NCI-H526 treated with DMSO at 0.1 percent for 48 hours (cell line): Measurements from ENCODE around the gene CDC42EP1.
"Not testable (repeated sequence)": the region's sequence is repeated elsewhere in the genome, so short reads cannot be mapped to it uniquely, and the experiment has no call there.

Source experiments
- DNase-seq: peaks from one replicate; lab custom pipeline; 2025; lab: John Stamatoyannopoulos, UW

CDC42EP1 gene, protein sequence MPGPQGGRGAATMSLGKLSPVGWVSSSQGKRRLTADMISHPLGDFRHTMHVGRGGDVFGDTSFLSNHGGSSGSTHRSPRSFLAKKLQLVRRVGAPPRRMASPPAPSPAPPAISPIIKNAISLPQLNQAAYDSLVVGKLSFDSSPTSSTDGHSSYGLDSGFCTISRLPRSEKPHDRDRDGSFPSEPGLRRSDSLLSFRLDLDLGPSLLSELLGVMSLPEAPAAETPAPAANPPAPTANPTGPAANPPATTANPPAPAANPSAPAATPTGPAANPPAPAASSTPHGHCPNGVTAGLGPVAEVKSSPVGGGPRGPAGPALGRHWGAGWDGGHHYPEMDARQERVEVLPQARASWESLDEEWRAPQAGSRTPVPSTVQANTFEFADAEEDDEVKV

GRCh38 chr22:37559901-37560607 is at the start of gene CDC42EP1:
Gene CDC42EP1, plus strand, starts transcription at chr22:37560480. Its CDS starts 5,870 bp downstream, at chr22:37566350.
- no peak for DNase-seq

DNA sequence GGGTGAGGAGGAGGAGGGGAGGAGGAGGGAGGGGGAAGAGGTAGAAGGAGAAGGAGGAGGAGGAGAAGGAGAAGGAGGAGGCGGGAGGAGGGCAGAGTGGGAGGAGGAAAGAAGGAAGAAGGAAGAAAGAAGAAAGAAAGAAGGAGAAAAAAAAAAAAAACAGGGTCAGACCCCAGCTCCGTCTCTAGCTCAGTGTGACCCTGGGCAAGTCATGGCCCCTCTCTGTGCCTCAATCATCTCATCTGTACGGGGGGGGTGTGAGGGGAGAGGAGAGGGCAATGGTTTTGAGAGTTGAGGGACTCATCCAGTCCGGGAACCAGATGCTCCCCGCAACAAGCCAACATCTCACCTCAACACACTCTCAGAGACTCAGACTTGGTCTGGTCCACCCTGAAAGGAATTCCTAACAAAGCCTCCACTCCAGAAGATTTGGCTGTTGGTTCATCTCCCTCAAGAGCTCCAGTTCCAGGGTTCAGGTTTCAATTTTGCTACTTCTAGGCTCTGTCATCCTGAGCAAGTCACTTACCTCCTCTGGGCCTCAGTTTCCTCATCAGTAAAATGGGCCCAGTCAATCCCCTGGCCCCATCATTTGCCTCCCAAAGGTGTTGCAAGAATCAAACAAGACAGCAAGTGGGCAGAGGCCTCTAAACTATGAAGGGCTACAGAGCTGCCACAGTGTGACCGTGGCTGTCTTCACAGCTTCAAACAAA is 48.7 kb upstream of the CDC42EP1 start:
- no peak for DNase-seq

DNA sequence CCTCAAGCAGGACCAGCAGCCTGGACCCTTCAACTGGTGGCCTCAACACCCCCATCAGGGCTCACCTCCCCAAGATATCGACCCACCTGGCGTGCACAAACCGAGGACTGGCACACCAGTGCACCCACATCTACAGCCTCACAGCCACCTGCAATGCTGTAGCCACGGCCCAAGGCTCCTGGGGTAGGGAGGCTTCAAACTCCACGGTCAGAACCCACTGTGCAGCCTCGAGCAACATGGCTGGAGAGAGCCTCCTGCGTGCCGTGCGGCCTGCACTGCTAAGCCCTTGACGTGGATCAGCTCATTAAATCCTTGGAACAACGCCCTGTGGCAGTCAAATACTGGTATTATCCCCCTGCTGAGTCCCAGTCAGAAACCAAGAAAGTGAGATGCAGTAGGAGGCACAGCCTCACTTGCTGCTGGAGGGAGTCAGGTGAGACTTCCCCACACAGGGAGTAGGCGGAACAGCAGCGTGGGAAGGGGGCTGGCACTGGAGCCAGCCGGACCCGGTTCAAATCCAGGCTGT is 45.7 kb upstream of the CDC42EP1 start:
- DNase-seq = no peak

GRCh38 chr22:37515901-37516300 is 44.4 kb upstream of the CDC42EP1 start:
- no peak for DNase-seq

DNA sequence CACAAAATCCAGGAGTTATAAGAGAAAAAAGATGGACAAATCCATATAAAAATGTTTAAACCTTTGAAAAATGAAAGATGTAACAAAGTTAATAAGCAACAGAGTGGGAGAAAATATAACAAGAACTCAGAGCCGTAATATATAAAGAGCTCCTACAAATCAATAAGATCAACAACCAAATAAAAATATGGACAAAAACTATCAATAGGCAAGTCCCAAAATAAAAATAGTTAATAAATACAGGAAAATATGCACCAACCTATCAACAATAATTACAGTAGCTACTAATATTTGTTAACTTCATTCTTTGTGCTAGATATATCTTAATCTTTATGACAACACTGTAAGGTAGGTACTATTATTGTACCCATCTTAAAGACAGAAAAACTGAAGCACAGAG is 43.8 kb upstream of the CDC42EP1 start:
- DNase-seq = no peak

DNA sequence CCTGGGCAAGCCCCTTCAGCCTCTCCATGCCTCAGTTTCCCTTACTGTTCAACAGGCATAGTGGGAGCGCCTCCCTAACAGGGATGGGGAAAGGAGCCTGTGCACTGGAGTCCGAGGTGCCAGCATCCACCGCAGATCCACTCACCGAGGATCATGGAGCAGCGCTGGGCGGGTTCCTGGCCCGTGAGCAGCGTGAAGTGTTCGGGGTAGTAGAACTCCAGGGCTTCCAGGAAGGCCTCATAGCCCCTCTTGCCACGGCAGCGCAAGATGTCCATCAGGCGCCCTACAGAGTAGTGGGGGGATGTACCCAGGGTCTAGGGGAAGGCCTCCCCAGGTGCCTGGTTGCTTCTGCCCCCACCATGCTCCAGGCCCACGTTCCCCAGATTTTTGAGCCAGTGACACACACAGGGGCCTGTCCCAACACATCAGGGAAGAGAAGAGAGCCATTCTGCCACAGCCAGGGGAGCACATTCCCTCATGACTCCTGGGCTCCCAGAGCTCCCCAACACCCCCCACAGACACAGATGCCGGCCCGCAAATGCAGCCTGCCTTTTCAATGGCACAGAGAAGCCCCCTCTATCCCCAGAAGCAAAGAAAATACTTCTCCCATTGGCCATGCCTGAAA is 42.3 kb upstream of the CDC42EP1 start:
- DNase-seq = no peak

DNA sequence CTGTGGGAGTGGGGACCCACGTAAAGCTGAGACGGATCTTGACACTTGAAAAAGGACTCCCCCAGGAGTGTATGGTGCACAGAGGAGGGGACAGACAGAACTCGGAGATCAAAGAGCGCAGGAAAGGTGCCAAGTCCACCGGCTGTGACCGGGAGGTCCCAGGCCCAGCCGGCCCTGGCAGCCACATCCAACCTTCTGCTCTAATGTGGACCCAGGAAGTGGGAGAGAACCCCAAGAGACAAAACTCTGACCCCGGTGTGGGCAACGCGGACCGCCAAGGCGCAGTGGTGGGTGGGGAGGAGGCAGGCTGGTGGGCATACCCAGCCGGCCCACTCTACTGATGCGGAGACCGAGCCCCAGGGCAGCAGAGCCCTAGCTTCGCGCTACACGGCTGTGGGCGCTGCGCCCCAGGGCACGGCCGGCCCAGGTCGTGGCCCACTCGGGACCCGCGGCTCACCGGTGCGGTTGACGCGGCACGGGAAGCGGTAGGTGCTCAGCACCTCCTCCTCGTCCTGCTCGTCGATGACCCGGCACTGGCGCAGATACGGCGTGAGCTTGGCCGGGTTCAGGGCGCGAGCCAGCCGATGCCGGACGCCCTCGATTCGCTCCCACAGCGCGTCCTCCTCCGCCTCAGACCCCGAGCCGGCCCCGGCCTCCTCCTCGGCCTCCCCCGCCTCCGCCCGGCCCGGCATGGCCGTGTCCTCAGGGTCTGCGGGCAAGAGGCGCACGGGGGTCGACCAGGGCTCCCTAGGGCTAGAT is 41.6 kb upstream of the CDC42EP1 start:
- no peak for DNase-seq

- DNase-seq = no peak
Measured at GRCh38 chr22:37519268-37520195, 40.7 kb upstream of the CDC42EP1 start, which contains the start of gene CARD10. Gene CARD10, minus strand, starts transcription at chr22:37519415. Its CDS starts 215 bp downstream, at chr22:37519200.

- no peak for DNase-seq
Measured at GRCh38 chr22:37520776-37521191, 39.5 kb upstream of the CDC42EP1 start.

DNA sequence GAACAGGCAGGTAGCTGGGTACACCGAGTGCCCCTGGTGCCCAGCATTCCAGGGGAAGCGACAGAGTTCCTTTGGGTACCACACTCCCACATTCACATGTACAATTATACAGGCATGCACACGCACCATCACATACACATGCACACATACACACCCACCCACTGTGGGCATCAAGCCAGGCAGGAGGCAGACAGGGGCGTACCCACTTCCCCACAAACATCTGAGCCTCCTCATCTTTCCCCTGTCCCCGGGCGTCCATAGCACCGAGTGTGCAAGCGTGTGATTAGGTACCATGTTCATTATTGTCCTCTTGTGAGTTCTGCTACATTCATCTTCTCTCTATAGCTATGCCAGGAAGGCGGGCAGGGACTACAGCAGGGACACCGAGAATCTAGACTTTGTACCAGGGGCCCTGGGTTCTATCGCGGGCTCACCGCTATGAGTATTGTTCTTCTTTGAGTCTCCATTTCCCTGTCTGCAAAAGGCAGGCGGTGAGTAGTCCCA is 39.0 kb upstream of the CDC42EP1 start:
- DNase-seq = no peak

GRCh38 chr22:37522482-37522881 is 37.8 kb upstream of the CDC42EP1 start:
- no peak for DNase-seq

GRCh38 chr22:37525073-37525745 is 35.1 kb upstream of the CDC42EP1 start:
- DNase-seq = no peak

DNA sequence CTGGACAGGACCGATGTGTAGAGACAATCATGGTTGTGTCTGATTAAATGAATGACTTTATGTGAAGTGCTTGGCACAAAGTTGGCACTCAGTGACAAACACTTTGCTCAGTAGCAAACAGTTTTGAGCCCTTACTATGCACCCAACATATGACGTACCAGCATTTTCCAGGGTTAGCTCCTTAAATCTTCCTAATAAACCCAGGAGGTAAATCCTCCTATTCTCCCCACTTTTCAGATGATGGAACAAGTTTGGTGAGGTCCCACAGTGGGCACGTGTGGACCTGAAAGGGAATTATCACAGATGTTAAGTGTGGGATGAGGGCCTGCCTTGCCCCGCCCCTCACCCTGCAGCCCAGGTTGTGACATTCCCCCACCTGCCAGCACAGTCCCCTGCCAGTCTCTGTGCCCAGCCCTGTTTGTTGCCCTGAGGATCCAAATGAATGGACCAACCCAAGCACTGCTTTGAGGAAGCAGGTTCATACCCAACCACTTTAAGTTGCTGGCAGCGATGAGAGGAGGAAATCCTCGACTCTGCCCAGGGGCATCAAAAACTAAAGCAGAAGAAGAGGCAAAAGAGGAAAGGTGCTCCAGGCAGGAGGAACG is 34.4 kb upstream of the CDC42EP1 start:
- DNase-seq = no peak

GRCh38 chr22:37526376-37526775 is 33.9 kb upstream of the CDC42EP1 start:
- DNase-seq = no peak

DNA sequence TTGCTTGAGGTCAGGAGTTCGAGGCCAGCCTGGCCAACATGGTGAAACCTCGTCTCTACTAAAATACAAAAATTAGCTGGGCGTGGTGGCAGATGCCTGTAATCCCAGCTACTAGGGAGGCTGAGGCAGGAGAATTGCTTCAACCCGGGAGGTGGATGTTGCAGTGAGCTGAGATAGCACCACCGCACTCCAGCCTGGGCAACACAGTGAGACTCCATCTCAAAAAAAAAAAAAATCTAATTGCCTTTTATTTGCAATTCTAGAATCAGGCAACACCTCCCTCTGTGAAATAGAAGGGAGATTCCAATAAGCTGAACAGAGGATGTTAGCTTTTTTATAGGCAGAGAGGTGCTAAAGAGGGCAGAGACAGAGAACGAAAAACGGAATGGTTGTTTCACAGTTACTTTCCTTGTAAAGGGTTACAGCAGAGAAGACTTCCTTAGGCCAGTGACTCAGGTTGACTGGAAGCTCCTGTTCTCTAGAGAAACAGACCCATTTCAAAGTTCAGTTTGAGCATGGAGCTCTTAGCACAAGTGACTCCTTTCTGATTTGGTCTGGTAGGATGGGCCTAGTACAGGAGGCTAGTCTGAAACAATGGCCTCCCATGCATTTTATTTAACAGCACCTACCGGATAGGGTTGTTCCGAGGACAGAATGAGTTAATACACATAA is 33.1 kb upstream of the CDC42EP1 start:
- not testable (repeated sequence) for DNase-seq

DNA sequence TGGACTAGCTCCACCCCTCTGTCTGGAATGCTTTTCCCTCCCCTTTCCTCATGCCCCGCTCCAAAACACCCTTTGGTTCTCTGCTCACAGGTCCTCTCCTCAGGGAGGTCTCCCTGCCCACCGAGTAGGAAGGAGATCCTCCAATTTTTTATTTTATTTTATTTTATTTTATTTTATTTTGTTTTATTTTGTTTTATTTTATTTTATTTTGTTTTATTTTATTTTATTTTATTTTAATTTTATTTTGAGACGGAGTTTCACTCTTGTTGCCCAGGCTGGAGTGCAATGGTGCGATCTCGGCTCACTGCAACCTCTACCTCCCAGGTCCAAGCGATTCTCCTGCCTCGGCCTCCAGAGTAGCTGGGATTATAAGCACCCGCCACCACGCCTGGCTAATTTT is 32.3 kb upstream of the CDC42EP1 start:
- DNase-seq = not testable (repeated sequence)

DNA sequence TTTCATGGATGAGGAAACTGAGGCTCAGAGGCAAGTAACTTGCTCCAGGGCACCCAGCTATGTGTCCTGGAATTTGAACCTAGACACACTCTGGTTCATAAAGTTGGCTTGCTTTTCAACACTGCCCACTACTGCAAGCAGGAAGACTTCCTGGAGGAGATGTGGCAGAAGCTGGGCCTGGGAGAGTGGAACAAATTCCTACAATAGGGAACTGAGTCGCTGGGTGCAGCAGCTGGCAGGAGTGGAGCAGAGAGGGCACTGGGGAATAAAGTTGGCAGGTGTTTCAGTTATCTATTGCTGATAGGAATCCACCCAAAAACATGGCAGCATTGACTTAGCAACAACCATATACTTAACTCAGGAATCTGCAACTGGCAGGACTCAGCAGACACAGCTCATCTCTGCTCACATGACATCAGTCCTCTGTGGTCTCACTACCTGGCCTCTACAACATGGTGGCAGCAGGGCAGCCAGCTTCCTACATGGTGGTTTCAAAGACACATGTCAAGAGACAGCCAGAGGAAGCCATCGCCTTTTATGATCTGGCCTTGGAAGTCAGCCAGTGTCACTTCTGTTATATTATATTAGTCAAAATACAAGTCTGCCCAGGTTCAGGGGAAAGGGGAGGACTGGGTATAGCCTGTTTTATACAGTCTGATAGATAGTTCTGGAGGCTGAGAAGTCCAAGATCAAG is 30.5 kb upstream of the CDC42EP1 start:
- no peak for DNase-seq

DNA sequence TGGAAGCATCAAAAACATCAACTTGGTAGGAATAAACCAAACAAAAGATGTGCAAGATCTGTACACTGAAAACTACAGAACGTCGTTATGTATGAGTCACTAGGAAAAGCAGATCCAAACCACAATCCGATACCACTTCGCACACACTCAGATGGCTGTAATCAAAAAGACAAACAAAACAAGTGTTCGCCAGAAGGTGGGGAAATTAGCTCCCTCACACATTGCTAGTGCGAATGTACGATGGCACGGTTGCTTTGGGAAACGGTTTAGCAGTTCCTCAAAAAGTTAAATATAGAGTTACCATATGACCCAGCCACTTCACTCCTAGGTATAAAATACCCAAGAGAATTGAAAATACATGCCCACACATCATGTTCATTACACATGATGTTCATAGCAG is 26.3 kb upstream of the CDC42EP1 start:
- DNase-seq = no peak
